ENCODE results near the gene CYSTM1.

The CYSTM1 gene

DNA sequence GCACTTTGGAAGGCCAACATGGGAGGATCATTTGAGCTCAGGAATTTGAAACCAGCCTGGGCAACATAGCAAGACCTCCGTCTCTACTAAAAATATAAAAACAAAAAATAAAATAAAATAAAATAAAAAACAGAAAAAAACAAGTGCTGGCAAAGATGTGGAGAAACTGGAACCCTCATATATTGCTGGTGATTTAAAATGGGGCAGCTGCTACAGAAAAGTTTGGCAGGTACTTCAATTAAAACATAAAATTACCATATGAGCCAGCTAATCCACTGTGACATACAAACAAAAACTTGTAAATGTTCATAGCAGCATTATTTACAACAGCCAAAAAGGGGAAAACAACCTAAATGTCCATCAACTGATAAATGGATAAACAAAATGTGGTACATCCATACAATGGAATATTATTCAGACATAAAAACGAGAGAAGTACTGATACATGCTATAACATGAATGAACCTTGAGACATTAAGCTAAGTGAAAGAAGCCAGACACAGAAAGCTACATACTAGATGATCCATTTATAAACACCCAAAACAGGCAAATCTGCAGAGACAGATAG is 85.2 kb downstream of the CYSTM1 start:
- POLR2A ChIA-PET = interaction anchor here (1.8 kb wide), 1 partner anchor 11 kb away, joined by 6 read pairs; no protein-coding TSS in a partner anchor
- CTCF ChIA-PET = interaction anchor here (0.6 to 4.0 kb wide), 10 partner anchors 13 to 985 kb away, joined by 3 to 25 read pairs (median 4); partner anchors contain the start of gene HBEGF
- no peak overlapping the region for H3K27ac ChIP-seq (ENCODE audit: extremely low read depth, low read depth, low read length)
- no peak overlapping the region for H3K4me3 ChIP-seq (ENCODE audit: low read depth, low read length)
- TF ChIP-seq ZNF830 (tag by site-specific recombination; IDR thresholded peaks at IDR 0.05; ENCODE audit: low read depth) = no peak
- no peak for TF ChIP-seq OSR2 (tag by site-specific recombination; IDR thresholded peaks at IDR 0.05)
- TF ChIP-seq ZNF155 (tag by site-specific recombination; IDR thresholded peaks at IDR 0.05) = no peak
- TF ChIP-seq, protein P1, sequence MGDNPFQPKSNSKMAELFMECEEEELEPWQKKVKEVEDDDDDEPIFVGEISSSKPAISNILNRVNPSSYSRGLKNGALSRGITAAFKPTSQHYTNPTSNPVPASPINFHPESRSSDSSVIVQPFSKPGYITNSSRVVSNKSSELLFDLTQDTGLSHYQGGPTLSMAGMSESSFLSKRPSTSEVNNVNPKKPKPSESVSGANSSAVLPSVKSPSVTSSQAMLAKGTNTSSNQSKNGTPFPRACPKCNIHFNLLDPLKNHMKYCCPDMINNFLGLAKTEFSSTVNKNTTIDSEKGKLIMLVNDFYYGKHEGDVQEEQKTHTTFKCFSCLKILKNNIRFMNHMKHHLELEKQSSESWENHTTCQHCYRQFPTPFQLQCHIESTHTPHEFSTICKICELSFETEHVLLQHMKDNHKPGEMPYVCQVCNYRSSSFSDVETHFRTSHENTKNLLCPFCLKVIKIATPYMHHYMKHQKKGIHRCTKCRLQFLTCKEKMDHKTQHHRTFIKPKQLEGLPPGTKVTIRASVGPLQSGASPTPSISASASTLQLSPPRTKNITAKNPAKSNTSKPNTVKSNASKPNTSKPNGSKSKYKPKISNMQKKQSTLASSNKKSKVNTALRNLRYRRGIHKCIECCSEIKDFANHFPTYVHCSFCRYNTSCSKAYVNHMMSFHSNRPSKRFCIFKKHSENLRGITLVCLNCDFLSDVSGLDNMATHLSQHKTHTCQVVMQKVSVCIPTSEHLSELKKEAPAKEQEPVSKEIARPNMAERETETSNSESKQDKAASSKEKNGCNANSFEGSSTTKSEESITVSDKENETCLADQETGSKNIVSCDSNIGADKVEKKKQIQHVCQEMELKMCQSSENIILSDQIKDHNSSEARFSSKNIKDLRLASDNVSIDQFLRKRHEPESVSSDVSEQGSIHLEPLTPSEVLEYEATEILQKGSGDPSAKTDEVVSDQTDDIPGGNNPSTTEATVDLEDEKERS (tag by site-specific recombination; IDR thresholded peaks at IDR 0.05) = no peak
- TF ChIP-seq ZNF274 (IDR thresholded peaks at IDR 0.05; ENCODE audit: low read length) = no peak
- TF ChIP-seq ZNF274 (tag by site-specific recombination; IDR thresholded peaks at IDR 0.05; ENCODE audit: borderline replicate concordance) = no peak
- TF ChIP-seq, protein P2, sequence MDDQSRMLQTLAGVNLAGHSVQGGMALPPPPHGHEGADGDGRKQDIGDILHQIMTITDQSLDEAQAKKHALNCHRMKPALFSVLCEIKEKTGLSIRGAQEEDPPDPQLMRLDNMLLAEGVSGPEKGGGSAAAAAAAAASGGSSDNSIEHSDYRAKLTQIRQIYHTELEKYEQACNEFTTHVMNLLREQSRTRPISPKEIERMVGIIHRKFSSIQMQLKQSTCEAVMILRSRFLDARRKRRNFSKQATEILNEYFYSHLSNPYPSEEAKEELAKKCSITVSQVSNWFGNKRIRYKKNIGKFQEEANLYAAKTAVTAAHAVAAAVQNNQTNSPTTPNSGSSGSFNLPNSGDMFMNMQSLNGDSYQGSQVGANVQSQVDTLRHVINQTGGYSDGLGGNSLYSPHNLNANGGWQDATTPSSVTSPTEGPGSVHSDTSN (CRISPR knock-in tag; IDR thresholded peaks at IDR 0.05) = no peak
- TF ChIP-seq, protein P3, sequence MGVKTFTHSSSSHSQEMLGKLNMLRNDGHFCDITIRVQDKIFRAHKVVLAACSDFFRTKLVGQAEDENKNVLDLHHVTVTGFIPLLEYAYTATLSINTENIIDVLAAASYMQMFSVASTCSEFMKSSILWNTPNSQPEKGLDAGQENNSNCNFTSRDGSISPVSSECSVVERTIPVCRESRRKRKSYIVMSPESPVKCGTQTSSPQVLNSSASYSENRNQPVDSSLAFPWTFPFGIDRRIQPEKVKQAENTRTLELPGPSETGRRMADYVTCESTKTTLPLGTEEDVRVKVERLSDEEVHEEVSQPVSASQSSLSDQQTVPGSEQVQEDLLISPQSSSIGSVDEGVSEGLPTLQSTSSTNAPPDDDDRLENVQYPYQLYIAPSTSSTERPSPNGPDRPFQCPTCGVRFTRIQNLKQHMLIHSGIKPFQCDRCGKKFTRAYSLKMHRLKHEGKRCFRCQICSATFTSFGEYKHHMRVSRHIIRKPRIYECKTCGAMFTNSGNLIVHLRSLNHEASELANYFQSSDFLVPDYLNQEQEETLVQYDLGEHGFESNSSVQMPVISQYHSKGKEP (tag by site-specific recombination; IDR thresholded peaks at IDR 0.05) = no peak
- no peak for TF ChIP-seq ZNF530 (tag by site-specific recombination; IDR thresholded peaks at IDR 0.05; ENCODE audit: low read depth)
- TF ChIP-seq, protein P4, sequence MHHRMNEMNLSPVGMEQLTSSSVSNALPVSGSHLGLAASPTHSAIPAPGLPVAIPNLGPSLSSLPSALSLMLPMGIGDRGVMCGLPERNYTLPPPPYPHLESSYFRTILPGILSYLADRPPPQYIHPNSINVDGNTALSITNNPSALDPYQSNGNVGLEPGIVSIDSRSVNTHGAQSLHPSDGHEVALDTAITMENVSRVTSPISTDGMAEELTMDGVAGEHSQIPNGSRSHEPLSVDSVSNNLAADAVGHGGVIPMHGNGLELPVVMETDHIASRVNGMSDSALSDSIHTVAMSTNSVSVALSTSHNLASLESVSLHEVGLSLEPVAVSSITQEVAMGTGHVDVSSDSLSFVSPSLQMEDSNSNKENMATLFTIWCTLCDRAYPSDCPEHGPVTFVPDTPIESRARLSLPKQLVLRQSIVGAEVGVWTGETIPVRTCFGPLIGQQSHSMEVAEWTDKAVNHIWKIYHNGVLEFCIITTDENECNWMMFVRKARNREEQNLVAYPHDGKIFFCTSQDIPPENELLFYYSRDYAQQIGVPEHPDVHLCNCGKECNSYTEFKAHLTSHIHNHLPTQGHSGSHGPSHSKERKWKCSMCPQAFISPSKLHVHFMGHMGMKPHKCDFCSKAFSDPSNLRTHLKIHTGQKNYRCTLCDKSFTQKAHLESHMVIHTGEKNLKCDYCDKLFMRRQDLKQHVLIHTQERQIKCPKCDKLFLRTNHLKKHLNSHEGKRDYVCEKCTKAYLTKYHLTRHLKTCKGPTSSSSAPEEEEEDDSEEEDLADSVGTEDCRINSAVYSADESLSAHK (tag by site-specific recombination; IDR thresholded peaks at IDR 0.05) = no peak
- 0 out of 2 replicates have a peak, but pooled peaks have one; percentile 15 for TF ChIP-seq ZNF394 (tag by site-specific recombination; IDR thresholded peaks at IDR 0.05; ENCODE audit: borderline replicate concordance)
- no peak for TF ChIP-seq KLF7 (tag by site-specific recombination; IDR thresholded peaks at IDR 0.05; ENCODE audit: borderline replicate concordance)
- peak; percentile 96 for TF ChIP-seq ZNF146 (tag by site-specific recombination; IDR thresholded peaks at IDR 0.05)
- TF ChIP-seq ZNF626 (tag by site-specific recombination; IDR thresholded peaks at IDR 0.05) = no peak
- no peak for TF ChIP-seq ZNF341 (tag by site-specific recombination; IDR thresholded peaks at IDR 0.05; ENCODE audit: low read depth)
- no peak for TF ChIP-seq ZNF677 (tag by site-specific recombination; IDR thresholded peaks at IDR 0.05)
- peak; percentile 63 for TF ChIP-seq ZNF10 (tag by site-specific recombination; IDR thresholded peaks at IDR 0.05)
- peaks cover 11% of the 10 kb centered on the region for H3K4me1 ChIP-seq (ENCODE audit: control insufficient read depth, insufficient read depth, low read length)
- no peaks in the 10 kb centered on the region for H3K9me3 ChIP-seq (ENCODE audit: control insufficient read depth, insufficient read depth, low read depth, low read length)
- H3K36me3 ChIP-seq (ENCODE audit: control insufficient read depth in 2 of 2, insufficient read depth in 1 of 2, low read length in 2 of 2) = peaks cover 0 to 15% of the 10 kb centered on the region in 2 experiments; a peak in 2 of 3 replicates
